GM12874 (cell line): ENCODE data around the gene L3MBTL3.

Experiments
- TF ChIP-seq, protein P1 (sequence below): IDR thresholded peaks from 2 replicates; pipeline ENCODE4 v1.5.1; 2011; ENCODE audit warnings: low read depth, mild to moderate bottlenecking, control low read depth, low read length, moderate library complexity; ENCODE audit not compliant: insufficient read depth

L3MBTL3 gene

DNA sequence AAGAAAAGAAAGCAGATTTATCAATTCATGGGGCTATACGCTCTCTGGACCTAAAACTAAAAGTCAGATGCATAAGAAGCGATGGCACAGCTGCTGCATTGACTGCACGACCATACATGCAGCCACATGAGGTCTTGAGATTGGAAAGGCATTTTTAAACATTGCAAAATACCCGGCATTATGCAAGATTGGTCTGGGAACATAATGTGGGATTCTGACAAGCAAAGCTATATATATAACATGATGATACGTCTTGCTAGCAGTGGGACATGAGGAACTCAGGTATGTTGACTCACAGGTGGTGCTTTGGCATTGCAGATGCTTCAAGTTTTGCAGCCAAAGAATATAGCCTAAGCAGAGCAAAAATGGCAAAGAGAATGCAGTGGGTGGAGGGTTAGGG is 149.3 kb downstream of the L3MBTL3 start:
- TF ChIP-seq, protein P1, sequence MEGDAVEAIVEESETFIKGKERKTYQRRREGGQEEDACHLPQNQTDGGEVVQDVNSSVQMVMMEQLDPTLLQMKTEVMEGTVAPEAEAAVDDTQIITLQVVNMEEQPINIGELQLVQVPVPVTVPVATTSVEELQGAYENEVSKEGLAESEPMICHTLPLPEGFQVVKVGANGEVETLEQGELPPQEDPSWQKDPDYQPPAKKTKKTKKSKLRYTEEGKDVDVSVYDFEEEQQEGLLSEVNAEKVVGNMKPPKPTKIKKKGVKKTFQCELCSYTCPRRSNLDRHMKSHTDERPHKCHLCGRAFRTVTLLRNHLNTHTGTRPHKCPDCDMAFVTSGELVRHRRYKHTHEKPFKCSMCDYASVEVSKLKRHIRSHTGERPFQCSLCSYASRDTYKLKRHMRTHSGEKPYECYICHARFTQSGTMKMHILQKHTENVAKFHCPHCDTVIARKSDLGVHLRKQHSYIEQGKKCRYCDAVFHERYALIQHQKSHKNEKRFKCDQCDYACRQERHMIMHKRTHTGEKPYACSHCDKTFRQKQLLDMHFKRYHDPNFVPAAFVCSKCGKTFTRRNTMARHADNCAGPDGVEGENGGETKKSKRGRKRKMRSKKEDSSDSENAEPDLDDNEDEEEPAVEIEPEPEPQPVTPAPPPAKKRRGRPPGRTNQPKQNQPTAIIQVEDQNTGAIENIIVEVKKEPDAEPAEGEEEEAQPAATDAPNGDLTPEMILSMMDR: no peak

DNA sequence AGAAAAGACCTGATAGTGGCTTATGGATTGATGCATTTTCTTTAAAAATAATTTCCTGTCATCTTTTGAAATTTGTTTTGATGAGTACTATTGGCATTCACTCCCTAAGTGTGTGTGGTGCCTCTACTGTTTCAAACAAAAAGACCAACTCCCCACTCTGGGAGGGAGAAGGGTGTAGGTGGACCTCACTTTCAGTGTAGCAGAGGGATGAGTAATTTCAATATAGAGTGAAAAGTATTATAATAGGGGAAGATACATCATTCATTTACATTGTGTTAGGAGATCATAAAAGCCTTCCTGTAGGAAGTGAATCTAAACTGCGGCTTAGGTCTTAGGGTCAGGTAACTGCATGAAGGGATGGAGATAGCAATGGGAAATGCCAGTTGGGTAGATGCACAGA is 158.0 kb downstream of the L3MBTL3 start:
- TF ChIP-seq, protein P1: no peak

DNA sequence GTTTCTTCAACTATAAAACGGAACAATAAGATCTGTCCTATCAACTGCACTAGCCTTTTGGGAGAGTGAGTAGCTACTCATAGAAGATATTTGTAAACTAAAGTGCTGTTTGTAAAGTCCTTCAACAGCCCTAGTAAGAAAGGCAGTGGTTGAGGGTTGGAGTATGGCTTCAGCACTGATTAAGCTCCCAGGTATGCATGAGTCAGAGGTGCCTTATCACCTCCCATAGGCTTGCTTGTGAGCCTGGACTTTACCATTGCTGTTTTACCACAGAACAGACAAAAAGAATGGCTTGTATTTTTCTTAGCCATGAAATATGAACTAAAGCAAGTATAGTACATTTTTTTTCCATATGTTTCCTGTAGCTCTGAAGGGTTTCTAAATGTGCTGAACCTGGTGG is 160.3 kb downstream of the L3MBTL3 start:
- TF ChIP-seq, protein P1: no peak

DNA sequence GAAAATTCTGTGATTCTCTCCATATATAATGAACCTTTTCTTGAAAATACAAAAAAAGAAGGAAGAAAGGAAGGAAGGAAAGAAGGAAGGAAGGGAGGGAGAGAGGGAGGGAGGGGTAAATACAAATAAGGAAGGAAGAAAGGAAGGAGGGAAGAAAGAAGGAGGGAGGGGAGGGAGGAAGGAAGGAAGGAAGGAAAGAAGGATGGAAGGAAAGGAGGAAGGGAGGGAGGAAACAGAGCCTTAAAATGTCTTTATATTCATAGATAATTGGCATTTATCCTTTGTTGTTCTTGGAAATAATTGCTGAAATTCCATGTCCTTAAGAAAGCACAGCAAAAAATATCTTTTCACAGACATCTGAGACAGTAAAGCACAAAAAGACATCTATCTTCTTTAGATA is 164.1 kb downstream of the L3MBTL3 start:
- TF ChIP-seq, protein P1: no peak

DNA sequence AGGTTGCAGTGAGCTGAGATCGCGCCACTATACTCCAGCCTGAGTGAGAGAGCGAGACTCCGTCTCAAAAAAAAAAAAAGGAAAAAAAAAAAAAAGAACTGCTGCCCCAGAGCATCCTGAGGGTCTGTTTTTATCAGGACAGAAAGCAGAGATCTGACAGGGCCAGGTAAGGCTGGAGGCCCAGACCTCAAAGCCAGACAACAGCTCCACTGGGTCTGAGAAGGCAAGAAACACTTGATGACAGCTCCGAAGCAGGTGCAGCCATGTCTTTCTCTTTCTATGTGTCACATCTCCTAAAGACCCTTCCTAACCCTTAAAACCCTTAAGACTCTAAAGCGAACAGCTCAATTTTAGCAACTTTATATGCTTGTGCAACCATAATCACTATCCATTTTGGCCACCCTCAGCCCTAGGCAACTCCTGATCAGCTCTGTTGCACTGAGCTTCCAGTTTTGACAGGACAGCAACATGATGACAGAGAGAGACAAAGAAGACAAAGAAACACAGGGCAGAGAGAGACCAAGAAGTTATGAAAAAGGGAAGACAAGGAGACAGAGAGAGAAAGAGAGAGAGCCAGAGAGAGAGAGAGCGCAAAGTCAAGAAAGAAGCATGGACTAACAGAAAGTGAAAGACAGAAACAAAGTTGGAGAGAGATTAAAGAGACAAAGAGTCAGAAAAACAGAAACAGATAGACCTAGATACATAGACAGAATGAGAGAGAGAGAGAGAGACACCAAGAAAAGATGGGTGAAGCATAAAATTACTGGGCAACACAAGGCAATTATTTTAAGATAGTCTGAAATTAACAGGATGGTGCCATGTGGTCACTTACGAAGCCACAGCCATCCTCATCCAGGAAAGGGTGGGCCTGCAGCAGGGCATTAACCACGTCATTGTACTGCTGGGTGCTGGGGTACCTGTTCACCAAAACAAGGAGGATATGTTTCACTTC is 165.2 kb downstream of the L3MBTL3 start:
- TF ChIP-seq, protein P1: no peak

DNA sequence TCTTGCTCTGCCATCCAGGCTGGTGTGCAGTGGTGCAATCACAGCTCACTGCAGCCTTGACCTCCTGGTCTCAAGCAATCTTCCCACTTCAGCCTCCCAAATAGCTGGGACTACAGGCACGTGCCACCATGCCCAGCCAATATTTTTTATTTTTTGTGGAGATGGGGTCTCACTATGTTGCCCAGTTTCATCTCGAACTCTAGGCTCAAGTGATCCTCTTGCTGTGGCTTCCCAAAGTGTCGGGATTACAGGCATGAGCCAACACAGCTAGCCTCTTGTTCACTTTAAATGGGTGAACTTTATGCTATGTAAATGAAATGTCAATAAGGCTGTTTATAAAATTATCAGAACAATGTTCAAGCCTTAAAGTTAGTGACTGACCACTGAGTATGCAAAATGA is 167.3 kb downstream of the L3MBTL3 start:
- TF ChIP-seq, protein P1: no peak

DNA sequence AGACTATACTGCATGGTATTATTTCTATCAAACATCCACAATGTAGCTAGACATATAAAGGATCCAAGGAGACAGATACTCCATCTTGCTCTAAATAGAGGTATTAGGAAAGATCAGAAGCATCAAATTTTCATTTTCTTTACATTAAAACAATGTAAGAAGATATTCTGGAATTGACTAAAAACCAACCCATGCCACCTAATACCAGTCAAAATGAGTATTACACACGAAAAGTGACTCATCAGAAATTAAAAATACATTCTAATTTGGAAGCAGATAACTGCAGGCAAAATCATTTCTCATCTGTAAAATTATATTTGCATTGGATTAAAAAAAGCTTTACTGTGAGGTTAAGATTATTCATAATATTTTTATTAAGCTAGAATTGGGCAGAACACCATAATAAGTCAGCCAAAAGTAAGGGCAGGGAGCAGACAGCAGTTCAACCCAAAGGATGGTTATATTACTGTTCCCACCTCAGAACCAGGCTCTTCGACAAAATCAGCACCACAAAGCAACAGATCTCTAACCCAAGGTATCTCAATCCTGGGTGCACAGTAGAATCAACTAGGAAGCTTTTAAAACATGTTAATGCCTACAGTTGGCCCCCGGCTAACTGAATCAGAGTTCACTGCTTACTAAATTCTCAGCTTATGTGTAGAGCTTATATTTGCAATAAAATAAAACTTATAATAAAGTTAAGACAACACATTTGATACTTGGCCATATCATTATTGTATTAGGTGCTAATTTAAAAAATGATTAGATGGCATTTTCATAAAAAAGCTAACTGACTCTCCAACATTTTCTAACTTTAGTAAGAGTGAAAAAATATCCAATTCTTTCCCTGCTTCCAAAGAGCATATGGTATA is 169.2 kb downstream of the L3MBTL3 start:
- TF ChIP-seq, protein P1: no peak
